HUES48 (cell line): ENCODE measurements around the gene SV2C.

Experiments used
- H3K27ac ChIP-seq: one replicate; pipeline ENCODE4 v1.7.0; 2013; ENCODE audit warnings: low read depth, low read length, inconsistent platforms
- H3K27me3 ChIP-seq: 2 replicates; pipeline ENCODE4 v1.6.1; 2013; ENCODE audit warnings: mild to moderate bottlenecking, low read length; ENCODE audit not compliant: control insufficient read depth, insufficient read depth
- H3K36me3 ChIP-seq: 2 replicates; pipeline ENCODE4 v1.6.1; 2013; ENCODE audit warnings: low read length; ENCODE audit not compliant: control insufficient read depth, insufficient read depth
- H3K4me1 ChIP-seq: 2 replicates; pipeline ENCODE4 v1.6.1; 2013; ENCODE audit warnings: mild to moderate bottlenecking, low read length; ENCODE audit not compliant: control insufficient read depth, insufficient read depth
- H3K4me3 ChIP-seq: 2 replicates; pipeline ENCODE4 v1.5.1; 2013; ENCODE audit warnings: mild to moderate bottlenecking, low read depth, low read length
- H3K9ac ChIP-seq: 2 replicates; pipeline ENCODE4 v1.6.1; 2013; ENCODE audit warnings: mild to moderate bottlenecking, low read depth, low read length, moderate library complexity
- H3K9me3 ChIP-seq: 2 replicates; pipeline ENCODE4 v1.6.1; 2013; ENCODE audit warnings: low read length; ENCODE audit not compliant: control insufficient read depth, insufficient read depth

SV2C gene

DNA sequence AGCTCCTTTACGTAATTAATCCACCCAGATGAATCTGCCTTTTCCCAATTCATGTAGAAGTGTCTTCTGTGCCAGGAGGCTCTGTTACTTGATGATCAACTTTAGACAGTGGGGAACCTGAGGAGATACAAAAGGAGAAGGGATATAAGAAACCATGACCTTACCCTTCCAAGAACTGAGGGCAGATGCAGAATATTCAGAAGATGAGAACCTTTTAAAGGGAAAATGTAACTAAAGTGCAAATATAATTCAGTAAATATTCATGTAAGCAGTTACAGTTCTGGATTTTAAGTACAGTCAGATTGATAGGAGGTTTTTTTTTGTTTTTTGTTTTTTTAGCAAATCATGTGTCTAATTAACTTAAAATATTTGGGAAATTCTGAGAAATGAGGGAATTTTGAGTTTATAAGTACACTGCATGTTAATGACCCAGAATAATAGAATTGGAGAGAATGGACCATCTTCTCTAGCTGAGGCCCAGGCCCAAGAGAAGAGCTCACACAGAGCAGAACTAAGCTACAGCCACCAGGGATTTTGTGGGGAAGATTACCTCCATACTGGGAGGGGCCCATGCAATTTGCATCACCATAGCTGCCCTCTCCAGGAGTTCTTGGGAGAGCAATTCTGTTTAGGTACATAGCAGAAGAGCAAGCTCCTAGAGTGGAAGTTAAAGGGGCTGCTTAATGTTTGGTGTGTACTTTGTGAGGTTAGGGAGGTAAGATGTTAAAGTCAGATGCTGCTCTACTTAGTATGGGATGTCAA is 61.5 kb downstream of the SV2C start:
- no peak overlapping the region for H3K27ac ChIP-seq
- H3K4me1 ChIP-seq = peaks cover 19% of the 10 kb centered on the region
- no peak overlapping the region for H3K9ac ChIP-seq
- H3K9me3 ChIP-seq = no peaks in the 10 kb centered on the region
- no peaks in the 10 kb centered on the region for H3K36me3 ChIP-seq
- no peaks in the 10 kb centered on the region; the same call in 1 of the 2 replicates for H3K27me3 ChIP-seq
- H3K4me3 ChIP-seq = no peak overlapping the region

DNA sequence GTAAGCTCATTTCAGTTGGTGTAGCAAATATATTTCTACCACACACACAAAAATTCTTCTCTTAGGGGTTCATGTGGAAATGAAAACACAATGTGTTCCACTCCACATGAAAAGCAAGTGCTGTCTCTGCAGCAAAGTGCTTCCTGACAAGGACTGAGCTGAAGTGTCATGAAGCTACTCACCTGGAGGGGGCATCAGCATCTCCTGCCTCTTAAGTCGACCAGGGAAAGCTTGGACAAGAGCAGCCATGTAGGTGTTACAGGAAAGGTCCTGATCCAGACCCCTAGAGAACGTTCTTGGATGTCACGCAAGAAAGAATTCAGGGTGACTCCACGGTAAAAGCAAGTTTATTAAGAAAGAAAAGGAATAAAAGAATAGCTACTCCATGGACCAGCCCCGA is 62.8 kb downstream of the SV2C start:
- H3K27me3 ChIP-seq = no peaks in the 10 kb centered on the region; the same call in 1 of the 2 replicates
- no peak overlapping the region for H3K27ac ChIP-seq
- no peak overlapping the region for H3K4me3 ChIP-seq
- no peaks in the 10 kb centered on the region for H3K9me3 ChIP-seq
- peaks cover 19% of the 10 kb centered on the region for H3K4me1 ChIP-seq
- no peaks in the 10 kb centered on the region for H3K36me3 ChIP-seq
- H3K9ac ChIP-seq = no peak overlapping the region

DNA sequence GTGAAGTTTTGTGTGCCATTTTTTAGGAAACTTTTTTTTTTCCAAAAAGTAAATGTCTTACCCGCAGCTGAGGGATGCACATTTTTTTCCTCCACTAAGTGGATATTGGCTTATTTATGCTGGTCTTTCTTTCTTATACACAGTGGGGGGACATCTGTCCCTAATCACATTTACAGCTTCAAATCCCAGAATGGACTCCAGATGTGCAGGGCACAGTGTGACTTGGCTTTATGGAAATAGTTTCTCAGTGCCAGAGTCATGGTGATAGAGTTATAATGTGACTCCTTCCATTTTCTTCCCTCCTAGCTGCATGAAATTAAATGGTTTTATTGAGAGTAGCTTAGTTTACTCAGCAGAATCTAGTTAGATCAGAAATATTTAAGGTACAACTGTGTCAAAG is 66.5 kb downstream of the SV2C start:
- Histone ChIP-seq H3K9ac (no peak overlapping the region), H3K4me3 (no peak overlapping the region), H3K36me3 (no peaks in the 10 kb centered on the region), H3K27ac (no peak overlapping the region), H3K4me1 (peaks cover 20% of the 10 kb centered on the region), H3K9me3 (no peaks in the 10 kb centered on the region), H3K27me3 (no peaks in the 10 kb centered on the region)

DNA sequence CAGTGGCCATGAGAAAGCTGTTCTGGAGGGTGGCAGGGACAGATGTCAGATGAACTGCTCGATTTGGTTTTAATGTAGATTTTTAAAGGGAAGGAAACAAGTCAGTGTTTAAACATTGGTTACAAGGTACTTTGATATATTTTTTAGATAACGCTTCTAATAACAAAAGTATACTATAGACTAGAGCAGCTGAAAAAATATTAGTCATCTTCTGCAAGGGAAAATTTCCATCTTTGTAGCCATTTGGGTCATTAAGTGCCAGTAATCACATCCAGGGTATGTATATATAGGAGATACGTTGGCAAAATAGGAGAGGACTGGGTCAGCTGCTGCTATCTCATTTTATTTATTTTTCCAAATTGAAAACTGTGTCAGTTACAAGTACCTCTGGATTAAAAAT is 69.0 kb downstream of the SV2C start:
- Histone ChIP-seq H3K9me3 (no peaks in the 10 kb centered on the region), H3K4me1 (peaks cover 17% of the 10 kb centered on the region), H3K27me3 (peaks cover 3% of the 10 kb centered on the region; the same call in 1 of the 2 replicates), H3K4me3 (no peak overlapping the region), H3K9ac (no peak overlapping the region), H3K36me3 (no peaks in the 10 kb centered on the region), H3K27ac (no peak overlapping the region)

DNA sequence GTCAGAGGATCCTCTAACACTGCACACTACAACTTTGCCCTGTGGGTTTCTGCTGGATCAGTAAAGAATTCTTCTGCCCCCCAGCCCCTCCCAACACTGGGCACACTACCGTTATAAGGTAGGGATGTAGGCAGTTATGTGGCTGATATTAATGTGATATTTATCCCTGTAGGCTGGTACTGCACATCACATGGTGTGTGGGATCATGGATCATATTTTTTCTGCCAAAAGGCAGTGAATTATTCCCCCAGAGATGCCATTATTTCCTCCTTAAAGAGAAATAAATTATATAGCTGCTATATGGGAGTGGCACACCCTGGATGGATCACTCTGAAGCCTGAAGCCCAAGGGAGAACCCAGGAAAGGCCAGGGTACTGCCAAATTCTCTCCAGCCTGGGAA is 69.5 kb downstream of the SV2C start:
- peaks cover 3% of the 10 kb centered on the region; the same call in 1 of the 2 replicates for H3K27me3 ChIP-seq
- no peak overlapping the region for H3K27ac ChIP-seq
- H3K9me3 ChIP-seq = no peaks in the 10 kb centered on the region
- no peak overlapping the region for H3K4me3 ChIP-seq
- no peaks in the 10 kb centered on the region for H3K36me3 ChIP-seq
- H3K9ac ChIP-seq = no peak overlapping the region
- H3K4me1 ChIP-seq = peaks cover 17% of the 10 kb centered on the region

DNA sequence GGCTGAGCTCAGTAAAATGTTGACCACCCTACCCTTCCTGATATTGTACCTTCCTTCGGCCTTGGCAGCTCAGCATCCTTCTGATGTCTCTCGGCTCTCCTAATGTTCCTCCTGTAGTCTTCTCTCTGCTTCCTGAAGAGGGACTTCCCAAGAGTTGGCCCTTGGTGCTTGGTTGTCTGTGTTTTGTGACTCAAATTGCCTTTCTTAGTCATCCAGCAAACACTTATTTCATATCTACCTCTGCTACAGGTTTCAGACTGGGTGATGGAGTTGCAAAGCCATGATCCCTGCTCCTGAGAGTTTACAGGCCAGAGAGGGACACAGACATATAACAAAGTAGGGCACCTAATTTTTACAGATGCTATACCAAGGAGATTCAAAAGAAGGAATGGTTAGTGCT is 70.1 kb downstream of the SV2C start:
- Histone ChIP-seq H3K9ac (no peak overlapping the region), H3K27ac (no peak overlapping the region), H3K4me1 (peaks cover 17% of the 10 kb centered on the region), H3K4me3 (no peak overlapping the region), H3K36me3 (no peaks in the 10 kb centered on the region), H3K27me3 (peaks cover 3% of the 10 kb centered on the region; the same call in 1 of the 2 replicates), H3K9me3 (no peaks in the 10 kb centered on the region)

DNA sequence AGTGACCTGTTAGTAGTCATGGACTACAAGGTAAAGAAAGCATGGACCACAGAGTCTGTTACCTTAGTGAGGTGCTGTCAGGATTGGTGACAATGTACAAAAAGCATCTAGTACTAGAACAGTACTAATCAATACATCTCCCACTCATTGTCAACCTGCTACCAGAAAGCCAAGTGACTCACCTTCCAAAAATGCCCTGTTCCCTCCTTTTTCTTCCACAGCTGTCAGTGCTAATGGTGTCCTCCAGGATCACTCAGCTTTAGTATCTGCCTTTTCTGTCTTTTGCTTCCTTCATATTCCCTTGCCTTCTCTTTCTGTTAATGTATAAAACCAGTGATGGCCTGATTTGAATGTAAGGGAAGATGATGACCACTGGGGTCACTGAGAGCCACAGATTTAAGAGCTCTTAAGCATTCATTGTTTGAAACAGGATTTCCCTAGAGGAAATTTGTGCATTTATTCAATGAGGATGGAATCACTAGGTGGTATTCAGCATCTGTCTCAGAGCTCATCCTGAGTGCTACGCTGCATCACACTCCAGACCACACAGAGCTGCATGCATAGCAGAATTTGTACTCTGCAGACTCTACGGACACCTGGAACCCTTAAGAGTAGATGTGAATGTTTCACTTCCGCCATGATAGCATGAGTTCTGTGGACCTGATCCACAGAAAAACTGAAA is 71.0 kb downstream of the SV2C start:
- Histone ChIP-seq H3K9ac (no peak overlapping the region), H3K27me3 (peaks cover 3% of the 10 kb centered on the region; the same call in 1 of the 2 replicates), H3K4me1 (peaks cover 17% of the 10 kb centered on the region), H3K4me3 (no peak overlapping the region), H3K36me3 (no peaks in the 10 kb centered on the region), H3K9me3 (no peaks in the 10 kb centered on the region), H3K27ac (no peak overlapping the region)

DNA sequence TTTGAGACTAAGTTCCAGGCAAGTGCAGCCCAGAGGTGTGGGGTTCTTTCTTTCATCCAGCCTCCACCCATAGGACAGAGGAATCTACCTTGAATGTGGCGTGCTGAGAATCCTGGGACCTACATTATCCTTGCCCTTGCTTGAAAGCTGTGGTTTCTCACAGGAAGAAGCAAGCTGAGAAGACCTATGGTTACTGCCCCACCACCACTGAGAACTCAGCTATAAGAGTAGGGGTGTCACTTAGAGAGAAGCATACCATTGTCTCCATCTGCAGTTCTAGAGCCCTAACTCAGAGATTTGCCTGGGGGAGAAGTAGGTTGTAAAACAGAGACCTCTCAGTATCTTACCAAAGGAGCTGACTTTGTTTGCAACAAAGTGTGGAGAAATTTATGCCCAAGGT is 72.4 kb downstream of the SV2C start:
- Histone ChIP-seq H3K27me3 (peaks cover 3% of the 10 kb centered on the region; the same call in 1 of the 2 replicates), H3K9ac (no peak overlapping the region), H3K4me1 (peaks cover 17% of the 10 kb centered on the region), H3K9me3 (no peaks in the 10 kb centered on the region), H3K36me3 (no peaks in the 10 kb centered on the region), H3K4me3 (no peak overlapping the region), H3K27ac (no peak overlapping the region)

DNA sequence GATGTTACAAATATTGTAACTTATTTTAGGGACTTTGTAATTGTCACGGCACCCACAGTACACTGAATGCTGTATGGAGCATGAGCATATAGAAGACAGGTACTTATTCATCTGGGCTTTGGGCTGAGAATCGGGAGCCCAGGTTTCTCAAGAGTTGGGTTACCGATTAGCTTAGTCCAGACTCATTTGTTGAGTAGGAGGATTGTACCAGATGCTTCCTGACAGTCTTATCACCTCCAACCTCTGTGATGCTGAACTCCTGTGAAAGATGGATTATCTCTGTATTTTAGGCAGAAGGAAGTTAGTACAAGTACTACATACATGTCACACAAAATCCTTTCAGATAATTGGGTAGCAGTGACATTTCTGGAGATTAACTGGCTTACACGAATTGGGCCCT is 79.2 kb downstream of the SV2C start:
- Histone ChIP-seq H3K27ac (no peak overlapping the region), H3K27me3 (no peaks in the 10 kb centered on the region), H3K9me3 (no peaks in the 10 kb centered on the region), H3K36me3 (no peaks in the 10 kb centered on the region), H3K9ac (no peak overlapping the region), H3K4me3 (no peak overlapping the region), H3K4me1 (no peaks in the 10 kb centered on the region)

DNA sequence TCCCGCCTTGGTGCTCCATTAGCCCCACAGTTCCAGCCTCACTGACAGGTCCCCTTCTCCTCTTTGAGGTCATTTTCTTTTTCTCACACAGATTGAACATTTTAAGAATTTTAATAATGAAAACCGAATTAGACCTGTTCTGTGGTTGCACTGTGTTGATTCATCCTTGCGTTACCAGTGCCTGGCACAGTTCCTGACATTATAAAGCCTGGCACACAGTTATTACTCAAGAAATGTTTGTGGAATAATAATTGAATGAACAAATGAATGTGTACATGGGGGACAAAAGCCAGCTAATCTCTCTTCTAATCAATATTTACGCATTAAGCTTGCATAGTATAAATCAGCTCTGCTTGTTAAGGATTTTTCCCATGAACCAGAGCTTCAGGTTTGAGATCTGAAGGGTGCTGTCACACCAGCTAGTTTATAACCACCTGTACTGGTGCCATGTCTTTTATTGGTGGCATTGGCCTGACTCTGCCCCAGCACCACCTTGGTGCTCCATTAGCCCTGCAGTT is 80.0 kb downstream of the SV2C start:
- Histone ChIP-seq H3K27me3 (no peaks in the 10 kb centered on the region), H3K9ac (no peak overlapping the region), H3K36me3 (no peaks in the 10 kb centered on the region), H3K9me3 (no peaks in the 10 kb centered on the region), H3K4me3 (no peak overlapping the region), H3K4me1 (no peaks in the 10 kb centered on the region), H3K27ac (no peak overlapping the region)

DNA sequence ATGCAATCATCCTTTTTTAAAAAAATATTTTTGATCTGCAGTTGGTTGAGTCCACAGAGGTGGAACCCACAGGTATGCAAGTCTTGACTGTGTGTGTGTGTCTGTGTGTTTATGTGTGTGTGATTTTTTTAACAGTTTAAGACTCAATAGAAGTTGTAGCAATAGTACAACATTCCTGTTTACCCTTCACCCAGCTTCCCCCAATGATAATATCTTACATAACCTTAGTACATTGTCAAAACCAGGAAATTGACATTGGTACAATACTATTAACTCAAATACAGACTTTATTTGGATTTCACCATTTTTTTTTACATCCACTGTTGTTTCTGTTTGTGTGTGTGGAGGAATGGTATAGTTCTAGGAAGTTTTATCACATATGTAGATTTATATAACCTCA is 81.8 kb downstream of the SV2C start:
- no peak overlapping the region for H3K27ac ChIP-seq
- no peak overlapping the region for H3K4me3 ChIP-seq
- no peaks in the 10 kb centered on the region for H3K4me1 ChIP-seq

More for the DNA sequence above, 81.8 kb downstream of the SV2C start:
- Histone ChIP-seq H3K9ac (no peak overlapping the region), H3K27me3 (no peaks in the 10 kb centered on the region), H3K9me3 (no peaks in the 10 kb centered on the region), H3K36me3 (no peaks in the 10 kb centered on the region)
